Caco-2 (cell line): ENCODE measurements around the gene NCF2. TPM values are rescaled to one million over a fixed set of nuclear protein-coding genes. Genes with fewer than 3 reads are reported as not detected.

Experiments
- BruUV-seq: library from RNA; stranded (reverse); fragments of 400-500 nt; replicated peaks from 2 replicates; lab custom pipeline; 2021; lab: Mats Ljungman, UMichigan
- CTCF ChIA-PET: fragments of 300-600 bp; sonication (Branson Sonifier 250); formaldehyde crosslinking; loops from one replicate; lab custom pipeline; 2022; ENCODE audit warnings: antibody characterized with exemption; lab: Charles Lee
- POLR2A ChIA-PET: fragments of 300-600 bp; sonication (Branson Sonifier 250); formaldehyde crosslinking; loops from one replicate; lab custom pipeline; 2022; ENCODE audit warnings: antibody characterized with exemption; lab: Charles Lee
- DNase-seq, 2 experiments: peaks; one replicate each; pipeline versions ENCODE4 v3.0.0 to v3.0.0-alpha.2; 2020 to 2022
- H3K27me3 ChIP-seq: replicated peaks from 2 replicates; pipeline ENCODE4 v1.6.0; 2011; ENCODE audit warnings: low read length; ENCODE audit not compliant: control insufficient read depth, insufficient read depth
- H3K36me3 ChIP-seq: 2 replicates; pipeline ENCODE4 v1.5.1; 2011; ENCODE audit warnings: low read length; ENCODE audit not compliant: control insufficient read depth, insufficient read depth
- H3K4me1 ChIP-seq: fragments of 250-450 bp; sonication (Bioruptor Pico); 2 replicates; pipeline ENCODE4 v1.5.1; 2020; ENCODE audit warnings: mild to moderate bottlenecking
- H3K4me3 ChIP-seq: 2 replicates; pipeline ENCODE4 v1.5.1; 2011; ENCODE audit warnings: low read depth, mild to moderate bottlenecking, control low read depth, low read length
- H3K9me3 ChIP-seq: fragments of 250-450 bp; sonication (Bioruptor Pico); 2 replicates; pipeline ENCODE4 v1.5.1; 2020; ENCODE audit warnings: mild to moderate bottlenecking, moderate library complexity
- H3K27ac Mint-ChIP-seq: one replicate; pipeline ENCODE4 v1.8.0; 2022; ENCODE audit warnings: mixed read lengths; ENCODE audit not compliant: unreplicated experiment
- H3K27me3 Mint-ChIP-seq: one replicate; pipeline ENCODE4 v1.8.0; 2022; ENCODE audit warnings: mixed read lengths; ENCODE audit not compliant: insufficient read depth, unreplicated experiment
- H3K36me3 Mint-ChIP-seq: one replicate; pipeline ENCODE4 v1.8.0; 2022; ENCODE audit warnings: mild to moderate bottlenecking, mixed read lengths; ENCODE audit not compliant: insufficient read depth, unreplicated experiment
- H3K4me1 Mint-ChIP-seq: one replicate; pipeline ENCODE4 v1.8.0; 2022; ENCODE audit warnings: low read depth, mixed read lengths; ENCODE audit not compliant: unreplicated experiment
- H3K4me3 Mint-ChIP-seq: one replicate; pipeline ENCODE4 v1.8.0; 2022; ENCODE audit warnings: mild to moderate bottlenecking, moderate library complexity, mixed read lengths; ENCODE audit not compliant: unreplicated experiment
- H3K9me3 Mint-ChIP-seq: one replicate; pipeline ENCODE4 v1.8.0; 2022; ENCODE audit warnings: mixed read lengths; ENCODE audit not compliant: unreplicated experiment
- CTCF ChIP-seq, 2 experiments: fragments of 200-600 bp in 1 of 2; IDR thresholded peaks; 1 replicate in 1 of 2; 2 replicates in 1 of 2; pipeline versions ENCODE4 v1.5.1 to v1.8.0; 2011 to 2022; ENCODE audit warnings: antibody characterized with exemption in 1 of 2, control low read depth in 1 of 2, inconsistent platforms in 1 of 2, low read depth in 1 of 2, low read length in 1 of 2, mild to moderate bottlenecking in 1 of 2, moderate library complexity in 1 of 2; ENCODE audit not compliant: insufficient read depth in 1 of 2, severe bottlenecking in 1 of 2, unreplicated experiment in 1 of 2
- intact Hi-C: fragments of 100-400 bp; cut with micrococcal nuclease; formaldehyde crosslinking; loops from one replicate; pipeline ENCODE4 v1.10.0; 2022; ENCODE audit not compliant: unreplicated experiment
- total RNA-seq: library from RNA; stranded (reverse); gene quantifications from 2 replicates; pipeline ENCODE4 v1.2.3, GENCODE V29; 2022

The NCF2 gene
- total RNA-seq, 1 experiment from 2014 or later, result not detected

- Mint-ChIP-seq H3K27ac (no peak overlapping the region), H3K36me3 (no peaks in the 10 kb centered on the region), H3K4me3 (no peak overlapping the region), H3K27me3 (no peaks in the 10 kb centered on the region), H3K4me1 (no peaks in the 10 kb centered on the region), H3K9me3 (no peaks in the 10 kb centered on the region)
- no peak for DNase-seq
- Histone ChIP-seq H3K27me3 (no peaks in the 10 kb centered on the region), H3K9me3 (no peaks in the 10 kb centered on the region), H3K4me1 (no peaks in the 10 kb centered on the region), H3K4me3 (no peak overlapping the region), H3K36me3 (no peaks in the 10 kb centered on the region)
- ChIA-PET POLR2A (no interaction called here), CTCF (no interaction called here)
- no peak for TF ChIP-seq CTCF (IDR thresholded peaks at IDR 0.05; ENCODE audit: insufficient read depth in 1 of 2, low read depth in 1 of 2, low read length in 1 of 2, severe bottlenecking in 1 of 2, unreplicated experiment in 1 of 2)
- intact Hi-C loops, result no loop called here
- BruUV-seq, result no TSS peak
Measured at GRCh38 chr1:183597656-183598347, 7.5 kb upstream of the NCF2 start.

- BruUV-seq, result no TSS peak
Measured at GRCh38 chr1:183596500-183596899, 6.2 kb upstream of the NCF2 start.

GRCh38 chr1:183595537-183595936 is 5.3 kb upstream of the NCF2 start:
- Mint-ChIP-seq H3K36me3 (no peaks in the 10 kb centered on the region), H3K27ac (no peak overlapping the region), H3K4me3 (no peak overlapping the region), H3K4me1 (no peaks in the 10 kb centered on the region), H3K9me3 (no peaks in the 10 kb centered on the region), H3K27me3 (no peaks in the 10 kb centered on the region)
- BruUV-seq, result no TSS peak
- Histone ChIP-seq H3K36me3 (no peaks in the 10 kb centered on the region), H3K4me1 (no peaks in the 10 kb centered on the region), H3K27me3 (no peaks in the 10 kb centered on the region), H3K4me3 (no peak overlapping the region), H3K9me3 (no peaks in the 10 kb centered on the region)
- no peak for TF ChIP-seq CTCF (IDR thresholded peaks at IDR 0.05; ENCODE audit: insufficient read depth in 1 of 2, low read depth in 1 of 2, low read length in 1 of 2, severe bottlenecking in 1 of 2, unreplicated experiment in 1 of 2)
- CTCF ChIA-PET, result no interaction called here
- intact Hi-C loops, result no loop called here
- POLR2A ChIA-PET, result no interaction called here
- DNase-seq, result no peak

More at GRCh38 chr1:183596500-183596899, 6.2 kb upstream of the NCF2 start:
- no peak for TF ChIP-seq CTCF (IDR thresholded peaks at IDR 0.05; ENCODE audit: insufficient read depth in 1 of 2, low read depth in 1 of 2, low read length in 1 of 2, severe bottlenecking in 1 of 2, unreplicated experiment in 1 of 2)
- no peak for DNase-seq
- Histone ChIP-seq H3K9me3 (no peaks in the 10 kb centered on the region), H3K4me1 (no peaks in the 10 kb centered on the region), H3K4me3 (no peak overlapping the region), H3K36me3 (no peaks in the 10 kb centered on the region), H3K27me3 (no peaks in the 10 kb centered on the region)
- POLR2A ChIA-PET, result no interaction called here
- CTCF ChIA-PET, result no interaction called here
- Mint-ChIP-seq H3K9me3 (no peaks in the 10 kb centered on the region), H3K36me3 (no peaks in the 10 kb centered on the region), H3K27ac (no peak overlapping the region), H3K4me1 (no peaks in the 10 kb centered on the region), H3K4me3 (no peak overlapping the region), H3K27me3 (no peaks in the 10 kb centered on the region)
- intact Hi-C loops, result no loop called here
